NCI-H524 (cell line): ENCODE results near the gene CNOT1.
"Not testable (repeated sequence)": the region's sequence is repeated elsewhere in the genome, so short reads cannot be mapped to it uniquely, and the experiment has no call there.

Source experiments
- DNase-seq, 2 experiments: peaks; one replicate each; lab custom pipeline; 2025; lab: John Stamatoyannopoulos, UW

CNOT1 gene

GRCh38 chr16:58629733-58630640 lies at the start of gene CNOT1:
Gene CNOT1, minus strand, starts transcription at chr16:58629826. Its CDS starts 30,489 bp downstream, at chr16:58599337.
- peak; percentile 98 to 100 for DNase-seq

GRCh38 chr16:58678716-58679115 lies 49.1 kb upstream of the CNOT1 start:
- no peak for DNase-seq

- no peak for DNase-seq
Measured at GRCh38 chr16:58678269-58678668, 48.6 kb upstream of the CNOT1 start.

- no peak for DNase-seq
Measured at GRCh38 chr16:58670946-58671583, 41.4 kb upstream of the CNOT1 start.

GRCh38 chr16:58670177-58670576 lies 40.6 kb upstream of the CNOT1 start:
- no peak for DNase-seq

GRCh38 chr16:58665200-58665599 lies 35.6 kb upstream of the CNOT1 start:
- DNase-seq, result no peak

- DNase-seq, result peak; percentile 60 to 86
Measured at GRCh38 chr16:58661199-58661830, 31.7 kb upstream of the CNOT1 start.

GRCh38 chr16:58659911-58660310 lies 30.3 kb upstream of the CNOT1 start:
- DNase-seq, result not testable (repeated sequence)

- no peak for DNase-seq
Measured at GRCh38 chr16:58658796-58659211, 29.2 kb upstream of the CNOT1 start.

GRCh38 chr16:58656899-58657298 lies 27.3 kb upstream of the CNOT1 start:
- no peak for DNase-seq

GRCh38 chr16:58655215-58655596 lies 25.6 kb upstream of the CNOT1 start:
- no peak for DNase-seq

GRCh38 chr16:58654560-58655214 lies 25.1 kb upstream of the CNOT1 start:
- no peak for DNase-seq

GRCh38 chr16:58652741-58653140 lies 23.1 kb upstream of the CNOT1 start:
- DNase-seq, result peak in 1 of 2 experiments; percentile 23

- DNase-seq, result no peak
Measured at GRCh38 chr16:58651965-58652348, 22.3 kb upstream of the CNOT1 start.

GRCh38 chr16:58649707-58650106 lies 20.1 kb upstream of the CNOT1 start:
- no peak for DNase-seq

- DNase-seq, result no peak
Measured at GRCh38 chr16:58647107-58647506, 17.5 kb upstream of the CNOT1 start.

GRCh38 chr16:58644765-58645487 lies 15.3 kb upstream of the CNOT1 start:
- DNase-seq, result no peak

- DNase-seq, result no peak
Measured at GRCh38 chr16:58644108-58644507, 14.5 kb upstream of the CNOT1 start.

- DNase-seq, result no peak
Measured at GRCh38 chr16:58640949-58641348, 11.3 kb upstream of the CNOT1 start.

GRCh38 chr16:58639836-58640235 lies 10.2 kb upstream of the CNOT1 start:
- DNase-seq, result no peak

GRCh38 chr16:58639230-58639629 lies 9.6 kb upstream of the CNOT1 start:
- no peak for DNase-seq
